ENCODE measurements around the gene SYNJ2.

Gene SYNJ2

GRCh38 chr6:158064725-158065251 is 83.1 kb downstream of the SYNJ2 start:
- no peak for DNase-seq

GRCh38 chr6:158066136-158066781 is 84.6 kb downstream of the SYNJ2 start:
- DNase-seq: no peak

DNA sequence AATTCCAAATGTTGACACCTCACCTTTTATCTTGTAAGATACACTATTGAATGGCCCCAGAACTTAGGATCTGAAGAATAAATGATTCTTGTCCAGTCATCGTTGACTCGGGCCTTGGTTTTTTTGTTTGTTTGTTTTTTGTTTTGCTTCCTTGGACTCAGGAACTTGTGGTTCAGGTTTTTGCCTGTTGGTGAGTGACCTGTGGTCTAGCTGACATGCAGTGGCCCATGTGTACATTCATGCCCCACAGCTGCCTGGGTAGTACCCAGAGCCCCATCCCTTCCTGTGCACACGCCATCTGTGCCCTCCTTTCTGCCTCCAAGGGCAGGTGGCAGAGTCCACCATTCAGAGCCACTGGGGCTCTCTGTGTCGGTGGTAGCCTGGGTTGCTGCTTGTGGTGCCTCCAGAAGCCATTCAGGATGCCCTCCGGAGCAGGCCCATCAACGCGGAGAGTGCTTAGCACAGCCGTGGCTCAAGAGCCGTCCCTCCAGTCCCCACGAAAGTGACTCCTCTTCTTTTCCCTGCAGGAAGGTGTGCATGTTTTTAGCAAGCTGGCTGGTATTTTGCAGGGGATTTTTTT is 85.9 kb downstream of the SYNJ2 start:
- DNase-seq: no peak

GRCh38 chr6:158068156-158068892 is 86.7 kb downstream of the SYNJ2 start:
- DNase-seq: no peak

DNA sequence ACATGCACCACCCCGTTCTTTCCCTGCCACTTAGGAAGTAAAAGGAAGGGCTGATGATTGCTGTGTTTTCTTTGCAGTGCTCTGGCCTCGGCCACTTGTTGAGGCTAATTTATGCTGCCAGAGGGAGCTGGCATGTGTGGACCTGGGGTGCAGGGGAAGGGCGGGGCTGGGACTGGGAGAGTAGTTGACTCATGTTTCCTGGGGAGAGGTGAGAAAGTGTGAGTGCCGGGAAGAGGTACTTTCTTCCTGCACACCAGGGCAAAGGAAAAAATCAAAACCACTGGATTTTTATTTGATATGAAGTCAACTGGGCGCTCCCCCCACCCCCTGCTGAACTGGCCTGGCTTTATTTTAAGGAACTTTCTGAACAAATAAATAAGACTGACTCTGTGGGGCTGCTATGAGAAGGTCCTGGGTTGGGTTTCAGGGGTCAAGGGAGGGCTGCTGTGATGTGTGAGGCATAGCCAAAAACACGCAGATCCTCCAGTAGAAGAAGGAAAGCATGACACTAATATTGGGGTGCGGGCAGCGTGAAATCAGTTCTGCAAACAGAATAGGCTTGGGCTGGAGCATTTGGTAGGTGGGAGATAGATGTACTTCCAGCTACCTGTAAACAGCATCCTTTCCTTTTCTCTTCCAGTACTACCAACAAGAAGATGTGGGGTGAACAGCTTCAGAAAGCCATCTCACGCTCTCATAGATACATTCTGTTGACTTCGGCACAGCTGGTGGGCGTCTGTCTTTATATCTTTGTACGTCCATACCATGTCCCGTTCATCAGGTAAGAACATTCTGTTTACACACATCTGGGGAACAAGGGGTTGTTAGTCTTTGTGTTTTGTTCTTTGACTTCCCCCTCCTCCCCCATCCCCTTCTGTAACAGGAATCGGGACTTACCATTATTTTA is 87.5 kb downstream of the SYNJ2 start:
- DNase-seq: no peak

DNA sequence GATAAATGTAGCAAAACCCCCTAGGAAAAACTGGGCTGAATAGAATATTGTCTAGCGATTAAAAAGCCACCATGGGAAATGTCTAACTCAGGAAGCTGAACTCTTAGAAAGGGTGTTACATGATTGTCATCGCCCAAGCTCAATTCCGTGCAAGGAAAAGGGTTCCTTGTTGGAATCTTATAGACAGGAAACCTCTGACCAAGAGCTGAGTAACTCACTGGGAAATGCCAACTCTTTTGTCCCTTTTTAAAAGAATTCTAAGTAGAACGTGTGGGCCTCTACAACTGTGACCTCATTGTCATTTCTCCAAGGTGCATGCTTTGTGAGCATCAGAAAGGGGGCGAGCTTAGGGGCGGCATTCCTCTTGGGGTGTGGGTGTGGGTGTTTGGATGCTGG is 88.1 kb downstream of the SYNJ2 start:
- DNase-seq: no peak

DNA sequence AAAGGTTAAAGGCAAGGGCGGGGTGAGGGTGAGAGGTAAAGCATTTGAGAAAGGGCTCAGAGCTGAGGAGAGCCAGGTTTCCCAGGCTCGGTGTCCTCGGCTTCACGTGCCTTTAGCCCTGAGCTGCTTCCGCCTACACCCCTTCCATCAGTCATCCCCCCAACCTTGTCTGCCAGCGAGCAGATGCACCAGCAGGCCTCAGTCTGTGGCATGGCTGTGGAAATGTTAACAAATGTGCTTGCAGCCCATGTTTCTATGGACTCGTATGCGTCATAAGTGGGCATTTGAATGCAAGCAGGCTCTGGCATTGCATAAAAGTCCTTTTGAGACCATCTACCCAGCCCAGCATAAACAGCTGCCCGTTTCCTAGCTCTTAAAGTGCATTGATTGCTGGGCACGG is 88.8 kb downstream of the SYNJ2 start:
- DNase-seq: no peak

DNA sequence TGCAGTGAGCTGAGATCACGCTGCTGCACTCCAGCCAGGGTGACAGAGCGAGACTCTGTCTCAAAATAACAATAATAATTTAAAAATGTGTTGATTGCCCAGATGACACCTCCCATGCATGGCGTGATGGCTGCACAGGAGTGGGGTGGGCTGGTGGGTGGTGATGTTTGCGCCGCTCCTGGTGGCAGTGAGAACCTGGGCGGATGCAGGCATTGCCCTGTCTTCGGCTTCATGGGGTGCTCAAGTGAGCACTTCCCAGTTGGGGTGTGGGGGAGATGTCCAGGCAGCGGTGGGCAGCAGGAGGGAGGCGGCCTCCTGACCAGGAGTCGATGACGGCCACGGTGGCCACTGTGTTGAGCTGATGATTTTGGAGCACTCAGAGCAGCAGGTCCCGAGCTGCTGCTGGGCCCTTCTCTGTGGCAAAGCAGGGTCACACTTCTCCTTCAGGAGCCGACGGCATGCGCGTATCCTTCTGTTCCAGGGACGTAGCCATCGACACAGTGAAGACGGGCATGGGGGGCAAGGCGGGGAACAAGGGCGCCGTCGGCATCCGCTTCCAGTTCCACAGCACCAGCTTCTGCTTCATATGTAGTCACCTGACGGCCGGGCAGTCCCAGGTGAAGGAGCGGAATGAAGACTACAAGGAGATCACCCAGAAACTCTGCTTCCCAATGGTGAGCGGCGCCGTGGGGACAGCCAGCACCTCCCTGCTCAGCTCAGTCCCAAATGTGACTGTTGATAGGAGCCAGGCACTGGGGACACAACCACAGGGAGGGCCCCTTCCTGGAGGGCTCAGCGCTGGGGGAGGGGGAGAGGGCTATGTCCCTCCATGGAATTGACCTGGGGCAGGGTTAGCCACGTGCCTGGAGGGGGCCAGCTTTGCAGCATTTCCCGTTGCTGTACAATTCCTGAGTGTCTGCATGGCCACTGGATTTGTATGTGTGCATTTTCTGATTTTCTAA is 89.7 kb downstream of the SYNJ2 start:
- DNase-seq: no peak

GRCh38 chr6:158072083-158072721 is 90.5 kb downstream of the SYNJ2 start:
- peak; percentile 67 for DNase-seq

GRCh38 chr6:158073776-158074175 is 92.1 kb downstream of the SYNJ2 start:
- DNase-seq: no peak

DNA sequence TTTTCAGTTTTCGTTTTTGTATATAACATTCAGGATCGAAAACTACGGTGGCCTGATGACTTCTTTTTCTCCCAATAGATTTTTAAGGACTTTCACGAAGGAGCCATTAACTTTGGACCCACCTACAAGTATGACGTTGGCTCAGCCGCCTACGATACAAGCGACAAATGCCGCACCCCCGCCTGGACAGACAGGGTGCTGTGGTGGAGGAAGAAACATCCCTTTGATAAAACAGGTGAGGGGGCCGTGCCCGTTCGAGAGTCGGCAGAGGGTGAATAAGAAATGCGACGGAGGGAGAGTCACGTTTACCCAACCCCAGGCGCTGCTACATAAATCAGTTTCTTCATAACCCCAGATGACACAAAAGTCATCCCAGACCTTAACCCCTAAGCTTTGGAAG is 94.9 kb downstream of the SYNJ2 start:
- DNase-seq: no peak

GRCh38 chr6:158077676-158078075 is 96.0 kb downstream of the SYNJ2 start:
- DNase-seq: no peak

- no peak for DNase-seq
Measured at GRCh38 chr6:158078320-158078719, 96.7 kb downstream of the SYNJ2 start.

- DNase-seq: no peak
Measured at GRCh38 chr6:158080849-158081656, 99.4 kb downstream of the SYNJ2 start.

- peak; percentile 84 for DNase-seq
Measured at GRCh38 chr6:158081657-158081935, 99.9 kb downstream of the SYNJ2 start.

GRCh38 chr6:158083455-158084325 is 102.0 kb downstream of the SYNJ2 start:
- no peak for DNase-seq

DNA sequence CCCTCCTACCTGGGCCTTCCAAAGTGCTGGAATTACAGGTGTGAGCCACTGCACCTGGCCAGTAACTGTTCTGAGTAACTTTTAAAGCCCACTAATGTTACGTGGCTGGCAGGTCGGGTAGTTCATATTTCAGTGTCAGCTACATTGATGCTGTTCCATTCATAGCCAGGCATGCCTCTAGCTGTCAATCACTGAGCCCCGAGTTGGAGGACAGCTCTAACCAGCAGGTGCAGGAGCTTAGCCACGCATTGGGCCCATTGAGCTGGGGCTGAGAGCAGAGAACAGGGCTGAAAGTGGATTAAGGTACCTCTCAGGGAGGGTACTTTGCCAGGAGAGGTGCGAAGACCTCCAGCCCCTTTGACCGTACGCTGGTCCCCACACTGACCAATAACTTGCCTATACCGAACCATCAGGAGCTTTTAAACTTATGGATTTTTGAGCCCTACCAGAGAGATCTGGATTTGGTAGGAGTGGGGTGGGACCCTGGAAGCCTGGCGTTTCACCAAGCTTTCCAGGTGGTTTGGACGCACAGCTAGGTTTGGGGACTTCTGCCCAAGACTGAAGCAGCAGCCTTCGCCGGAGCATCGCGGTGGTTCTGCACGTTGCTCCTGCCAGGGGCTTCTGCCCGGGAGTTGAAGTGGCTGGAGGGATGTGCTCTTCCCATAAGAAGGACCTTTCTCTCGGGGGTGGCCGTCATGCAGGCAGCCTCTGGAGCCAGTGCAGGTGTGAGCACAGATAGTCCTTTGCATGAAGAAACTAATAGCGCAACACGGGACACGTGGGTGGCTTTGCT is 103.8 kb downstream of the SYNJ2 start:
- no peak for DNase-seq

DNA sequence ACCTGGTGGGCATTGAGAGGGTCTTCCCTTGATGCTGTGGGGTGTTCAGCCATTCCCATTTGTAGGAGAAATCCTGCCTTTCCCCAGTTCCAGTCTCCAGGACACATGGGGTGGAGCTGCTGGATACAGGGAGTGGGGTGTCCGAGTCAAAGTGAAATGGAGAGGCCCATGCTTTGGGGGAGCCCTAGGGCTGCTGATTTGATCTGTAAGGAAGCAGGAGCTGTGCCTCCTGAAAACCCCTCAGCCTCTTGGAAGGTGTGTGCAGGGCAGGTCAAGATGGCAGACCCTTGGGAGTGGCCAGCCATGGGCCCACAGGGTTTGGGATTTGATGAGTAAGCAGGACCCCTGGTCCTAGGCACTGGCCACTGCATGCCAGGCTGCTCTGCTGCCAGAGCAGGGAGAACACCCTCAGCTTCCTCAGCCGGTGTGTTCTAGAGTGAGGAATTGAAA is 104.4 kb downstream of the SYNJ2 start:
- DNase-seq: no peak

Data from inflammatory macrophage treated with lipopolysaccharide for 4 hours (primary cell).